IMR-90 (cell line): ENCODE measurements around the gene NSF. TPM values are rescaled to one million over a fixed set of nuclear protein-coding genes. Genes with fewer than 3 reads are reported as not detected.

ENCODE experiments used
- ATAC-seq: fragments of 200-7000 bp; cut with Tn5 transposase; 2 replicates; pipeline ENCODE4 v1.9.1; 2020; ENCODE audit warnings: low read depth, mild to moderate bottlenecking, moderate library complexity
- BruUV-seq: library from RNA; stranded (reverse); fragments of 400-500 nt; replicated peaks from 2 replicates; lab custom pipeline; 2021; lab: Mats Ljungman, UMichigan
- CTCF ChIA-PET: fragments of 300-600 bp; formaldehyde crosslinking; extraction: SDS; loops from one replicate; lab custom pipeline; 2021; ENCODE audit warnings: antibody characterized with exemption; lab: Yijun Ruan, JAX
- POLR2A ChIA-PET: fragments of 300-600 bp; sonication (Branson Sonifier 250); formaldehyde crosslinking; loops from one replicate; lab custom pipeline; 2022; ENCODE audit warnings: antibody characterized with exemption; ENCODE audit not compliant: unreplicated experiment; lab: Charles Lee
- DNase-seq: peaks from one replicate; pipeline ENCODE4 v3.0.0; 2013
- H2AFZ ChIP-seq: replicated peaks from 2 replicates; pipeline ENCODE3; 2013; ENCODE audit warnings: low read length, mild to moderate bottlenecking; ENCODE audit not compliant: poor library complexity
- H2AK5ac ChIP-seq: 2 replicates; pipeline ENCODE4 v1.6.1; 2013; ENCODE audit warnings: low read depth, low read length, inconsistent platforms
- H2AK9ac ChIP-seq: replicated peaks from 2 replicates; pipeline ENCODE3; 2013; ENCODE audit warnings: mild to moderate bottlenecking, low read depth, low read length, moderate library complexity; ENCODE audit not compliant: poor library complexity
- H2BK120ac ChIP-seq: 2 replicates; pipeline ENCODE4 v1.6.1; 2013; ENCODE audit warnings: low read depth, low read length, inconsistent platforms
- H2BK15ac ChIP-seq: 3 replicates; pipeline ENCODE4 v1.6.1; 2013; ENCODE audit warnings: low read depth, low read length, inconsistent platforms
- H2BK20ac ChIP-seq: 2 replicates; pipeline ENCODE4 v1.6.1; 2013; ENCODE audit warnings: low read depth, mild to moderate bottlenecking, inconsistent platforms, low read length, moderate library complexity
- H2BK5ac ChIP-seq: 2 replicates; pipeline ENCODE4 v1.6.1; 2013; ENCODE audit warnings: mild to moderate bottlenecking, low read depth, low read length, inconsistent platforms; ENCODE audit not compliant: poor library complexity, severe bottlenecking
- H3K14ac ChIP-seq: replicated peaks from 2 replicates; pipeline ENCODE4 v1.6.1; 2013; ENCODE audit warnings: low read depth, low read length, inconsistent platforms
- H3K18ac ChIP-seq: 2 replicates; pipeline ENCODE4 v1.6.1; 2013; ENCODE audit warnings: low read depth, low read length, control low read depth
- H3K23ac ChIP-seq: 2 replicates; pipeline ENCODE4 v1.6.1; 2013; ENCODE audit warnings: low read depth, low read length, inconsistent platforms
- H3K27ac ChIP-seq: 2 replicates; pipeline ENCODE4 v1.5.1; 2013; ENCODE audit warnings: mild to moderate bottlenecking, control low read depth, low read length; ENCODE audit not compliant: insufficient read depth
- H3K27me3 ChIP-seq: 2 replicates; pipeline ENCODE4 v1.6.1; 2013; ENCODE audit warnings: low read length; ENCODE audit not compliant: control insufficient read depth, insufficient read depth
- H3K36me3 ChIP-seq: 2 replicates; pipeline ENCODE4 v1.6.1; 2013; ENCODE audit warnings: low read length, mixed read lengths; ENCODE audit not compliant: control insufficient read depth, insufficient read depth
- H3K4ac ChIP-seq: 2 replicates; pipeline ENCODE4 v1.6.1; 2013; ENCODE audit warnings: low read depth, low read length, inconsistent platforms
- H3K4me1 ChIP-seq: 2 replicates; pipeline ENCODE4 v1.6.1; 2013; ENCODE audit warnings: low read length, mixed read lengths; ENCODE audit not compliant: control insufficient read depth, insufficient read depth
- H3K4me2 ChIP-seq: 2 replicates; pipeline ENCODE4 v1.6.1; 2013; ENCODE audit warnings: low read depth, mild to moderate bottlenecking, control low read depth, low read length, moderate library complexity
- H3K4me3 ChIP-seq: 2 replicates; pipeline ENCODE4 v1.5.1; 2013; ENCODE audit warnings: low read depth, mild to moderate bottlenecking, control low read depth, low read length, moderate library complexity; ENCODE audit not compliant: insufficient read depth
- H3K56ac ChIP-seq: 2 replicates; pipeline ENCODE4 v1.6.1; 2013; ENCODE audit warnings: low read length, inconsistent platforms; ENCODE audit not compliant: insufficient read depth; ENCODE audit errors: extremely low read depth
- H3K79me1 ChIP-seq, 2 experiments: 2 replicates each; pipeline ENCODE4 v1.6.1; 2013; ENCODE audit warnings: low read length in 2 of 2, inconsistent platforms in 1 of 2, low read depth in 1 of 2
- H3K9ac ChIP-seq: 2 replicates; pipeline ENCODE4 v1.6.1; 2013; ENCODE audit warnings: low read depth, low read length, control low read depth
- H3K9me1 ChIP-seq: 2 replicates; pipeline ENCODE4 v1.6.1; 2013; ENCODE audit warnings: low read length, inconsistent platforms; ENCODE audit not compliant: insufficient read depth
- H3K9me3 ChIP-seq: 2 replicates; pipeline ENCODE4 v1.6.1; 2013; ENCODE audit warnings: low read length; ENCODE audit not compliant: control insufficient read depth, insufficient read depth
- H4K20me1 ChIP-seq: 2 replicates; pipeline ENCODE4 v1.6.1; 2013; ENCODE audit warnings: low read length, inconsistent platforms; ENCODE audit not compliant: insufficient read depth
- H4K5ac ChIP-seq: 2 replicates; pipeline ENCODE4 v1.6.1; 2013; ENCODE audit warnings: mild to moderate bottlenecking, low read depth, low read length, control low read depth
- H4K8ac ChIP-seq, 2 experiments: 2 replicates each; pipeline ENCODE4 v1.6.1; 2013; ENCODE audit warnings: low read depth in 2 of 2, low read length in 2 of 2, control low read depth in 1 of 2, inconsistent platforms in 1 of 2
- H4K91ac ChIP-seq: 2 replicates; pipeline ENCODE4 v1.6.1; 2013; ENCODE audit warnings: low read depth, low read length, inconsistent platforms; ENCODE audit not compliant: insufficient read depth
- BHLHE40 ChIP-seq: fragments of 150-350 bp; IDR thresholded peaks from 2 replicates; pipeline ENCODE4 v1.6.1; 2016; ENCODE audit warnings: mild to moderate bottlenecking, low read depth, low read length
- CEBPB ChIP-seq: IDR thresholded peaks from 2 replicates; pipeline ENCODE4 v1.6.1; 2012; ENCODE audit warnings: low read depth, low read length, improper control_type of control experiment
- CHD1 ChIP-seq: IDR thresholded peaks from 2 replicates; pipeline ENCODE4 v1.6.1; 2012; ENCODE audit warnings: low read depth, low read length, improper control_type of control experiment
- FOS ChIP-seq: fragments of 150-350 bp; IDR thresholded peaks from 2 replicates; pipeline ENCODE4 v1.6.1; 2016; ENCODE audit warnings: low read depth, low read length
- MAFK ChIP-seq: IDR thresholded peaks from 2 replicates; pipeline ENCODE4 v1.6.1; 2012; ENCODE audit warnings: low read depth, low read length, improper control_type of control experiment
- MAZ ChIP-seq: IDR thresholded peaks from 2 replicates; pipeline ENCODE4 v1.6.1; 2012; ENCODE audit warnings: low read depth, mild to moderate bottlenecking, low read length, improper control_type of control experiment, moderate library complexity, borderline replicate concordance
- NFE2L2 ChIP-seq: fragments of 150-350 bp; IDR thresholded peaks from 2 replicates; pipeline ENCODE4 v1.6.1; 2016; ENCODE audit warnings: low read depth, mild to moderate bottlenecking, low read length
- POLR2A ChIP-seq: IDR thresholded peaks from 2 replicates; pipeline ENCODE4 v1.6.1; 2012; ENCODE audit warnings: mild to moderate bottlenecking, low read depth, low read length
- RAD21 ChIP-seq: IDR thresholded peaks from 2 replicates; pipeline ENCODE4 v1.6.1; 2012; ENCODE audit warnings: low read length, improper control_type of control experiment
- RCOR1 ChIP-seq: IDR thresholded peaks from 2 replicates; pipeline ENCODE4 v1.6.1; 2012; ENCODE audit warnings: mild to moderate bottlenecking, low read length, improper control_type of control experiment; ENCODE audit not compliant: insufficient replicate concordance
- SMC3 ChIP-seq: fragments of 150-350 bp; IDR thresholded peaks from 2 replicates; pipeline ENCODE4 v1.6.1; 2016; ENCODE audit warnings: low read depth, mild to moderate bottlenecking, antibody characterized with exemption, low read length, moderate library complexity
- WGBS, 2 experiments: methylation state at CpG; one replicate each; pipeline versions ENCODE4 v1.1.5 to v1.1.7; 2013; ENCODE audit warnings: missing lambda C conversion rate in 2 of 2; ENCODE audit not compliant: insufficient read length in 1 of 2; ENCODE audit errors: extremely low coverage in 2 of 2; 5-methylcytosine and 5-hydroxymethylcytosine counted together
- dilution Hi-C: fragments of 300-500 bp; cut with HindIII; formaldehyde crosslinking; loops from one replicate; pipeline ENCODE4 v1.14.3; 2018; ENCODE audit warnings: low sequenced_read_pairs; ENCODE audit not compliant: unreplicated experiment
- in situ Hi-C: fragments of 300-500 bp; cut with MboI; formaldehyde crosslinking; loops from 3 replicates; pipeline ENCODE4 v1.14.3; 2019; ENCODE audit warnings: low sequenced_read_pairs, inconsistent platforms, mixed read lengths
- intact Hi-C: fragments of 100-400 bp; cut with micrococcal nuclease; formaldehyde crosslinking; loops from 2 replicates; pipeline ENCODE4 v1.10.0; 2022
- polyA plus RNA-seq, 3 experiments: library from polyadenylated mRNA; depleted of rRNA; stranded (reverse); fragments of >200 nt; gene quantifications; 2 replicates each; pipeline ENCODE4 v1.2.3, GENCODE V29; 2012; ENCODE audit warnings: low replicate concordance in 1 of 3
- total RNA-seq: library from RNA; depleted of rRNA; stranded (reverse); fragments of >200 nt; gene quantifications from 2 replicates; pipeline ENCODE4 v1.2.3, GENCODE V29; 2012
- TF ChIP-seq, protein P1 (sequence below): fragments of 150-350 bp; IDR thresholded peaks from 2 replicates; pipeline ENCODE4 v1.6.1; 2016; ENCODE audit warnings: low read depth, mild to moderate bottlenecking, low read length, moderate library complexity, borderline replicate concordance
- TF ChIP-seq, protein P2 (sequence below): conservative IDR thresholded peaks from 2 replicates; pipeline ENCODE4 v1.5.1; 2012; ENCODE audit warnings: mild to moderate bottlenecking, low read depth, low read length, improper control_type of control experiment
- TF ChIP-seq, protein P3 (sequence below): fragments of 150-350 bp; IDR thresholded peaks from 2 replicates; pipeline ENCODE4 v1.6.1; 2017; ENCODE audit warnings: mild to moderate bottlenecking, antibody characterized with exemption, low read length, low read depth

The NSF gene
- total and polyA plus RNA-seq, 2 of the 4 experiments (the other 2 are of a cell fraction): 38.9 to 110 TPM

DNA sequence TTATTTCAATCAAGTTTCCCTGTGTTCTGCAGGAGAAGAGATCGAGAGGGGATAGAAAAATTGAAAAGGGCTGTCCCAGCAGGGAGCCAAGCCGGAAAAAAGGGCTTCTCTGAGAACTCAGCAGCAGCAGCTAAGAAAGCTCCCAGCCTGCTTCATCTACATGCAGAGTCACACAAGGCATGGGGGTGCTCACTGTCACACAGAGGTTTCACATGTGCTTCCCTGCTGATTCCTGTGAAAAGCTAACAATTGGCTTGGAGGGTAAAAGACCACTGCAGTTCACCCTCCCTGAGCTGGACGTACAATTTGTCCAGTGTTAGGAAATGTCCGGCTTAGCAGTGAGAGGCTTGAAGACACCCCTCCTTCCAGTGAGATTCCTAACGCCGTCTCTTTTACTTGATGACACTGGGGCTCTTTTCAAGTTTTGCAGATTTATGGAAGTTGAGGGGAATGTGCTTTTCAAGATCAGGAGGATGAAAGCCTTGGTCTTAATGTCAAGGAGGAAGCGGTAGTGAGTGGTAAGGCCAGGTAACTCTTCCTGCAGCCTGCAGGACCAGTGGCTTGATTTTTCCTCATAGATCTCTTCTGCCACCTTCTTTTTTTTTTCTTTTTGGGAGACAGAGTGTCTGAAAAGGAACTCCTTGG lies 142.4 kb downstream of the NSF start:
- no peak overlapping the region for H3K27ac ChIP-seq
- CTCF ChIA-PET: interaction anchor here (0.5 to 1.5 kb wide), 2 partner anchors 13 to 42 kb away, joined by 3 to 4 read pairs; no protein-coding TSS in a partner anchor
- no CpG with 5 or more reads among the region's 7 CpGs for WGBS, 2 experiments
- no TSS peak for BruUV-seq
- H3K27me3 ChIP-seq: no peaks in the 10 kb centered on the region
- H2BK120ac ChIP-seq: 0 out of 2 replicates have a peak overlapping the region, but pooled peaks have one; percentile 51
- intact Hi-C loops (no loop called here), in situ Hi-C loops (loop anchor here (25.0 kb wide), 1 partner anchor 1146 kb away; no protein-coding TSS in a partner anchor), dilution Hi-C loops (no loop called here)
- peak overlapping the region; percentile 7 for H2AK9ac ChIP-seq
- H3K79me1 ChIP-seq: no peaks in the 10 kb centered on the region; a peak in 1 of 4 replicates
- no peak for DNase-seq
- POLR2A ChIA-PET: interaction anchor here (0.7 kb wide), 1 partner anchor 15 kb away, joined by 3 read pairs; no protein-coding TSS in a partner anchor
- H2BK20ac ChIP-seq: peak overlapping the region; percentile 31; the same call in 1 of the 2 replicates
- peak overlapping the region; percentile 26 for H2AFZ ChIP-seq
- peak overlapping the region; percentile 70 for H2AK5ac ChIP-seq
- H2BK5ac ChIP-seq: no peak overlapping the region
- peaks cover 3% of the 10 kb centered on the region; the same call in 1 of the 2 replicates for H3K4me1 ChIP-seq
- H4K91ac ChIP-seq: no peak overlapping the region; the same call in 1 of the 2 replicates
- peak overlapping the region; percentile 27; the same call in 1 of the 2 replicates for H3K4ac ChIP-seq
- 0 out of 2 replicates have a peak overlapping the region, but pooled peaks have one; percentile 22 for H3K9ac ChIP-seq
- no peak for ATAC-seq
- H4K8ac ChIP-seq: no peak overlapping the region
- peak overlapping the region; percentile 39; the same call in 1 of the 2 replicates for H3K18ac ChIP-seq
- H3K36me3 ChIP-seq: peaks cover 5% of the 10 kb centered on the region
- peak overlapping the region; percentile 36; the same call in 1 of the 2 replicates for H3K14ac ChIP-seq
- H3K4me2 ChIP-seq: no peak overlapping the region
- H3K23ac ChIP-seq: 0 out of 2 replicates have a peak overlapping the region, but pooled peaks have one; percentile 25
- H4K5ac ChIP-seq: no peak overlapping the region
- H3K4me3 ChIP-seq: no peak overlapping the region
- peak overlapping the region; percentile 88; the same call in 2 of the 3 replicates for H2BK15ac ChIP-seq
- H3K9me3 ChIP-seq: no peaks in the 10 kb centered on the region
- H3K56ac ChIP-seq: no peak overlapping the region
- peaks cover 5% of the 10 kb centered on the region; the same call in 1 of the 2 replicates for H3K9me1 ChIP-seq
- no peaks in the 10 kb centered on the region for H4K20me1 ChIP-seq
- TF ChIP-seq FOS (no peak), SMC3 (no peak), NFE2L2 (no peak), CHD1 (no peak), POLR2A (no peak), RCOR1 (no peak), RAD21 (no peak), MAFK (no peak), MAZ (no peak), CEBPB (no peak), BHLHE40 (no peak)
- TF ChIP-seq, protein P1, sequence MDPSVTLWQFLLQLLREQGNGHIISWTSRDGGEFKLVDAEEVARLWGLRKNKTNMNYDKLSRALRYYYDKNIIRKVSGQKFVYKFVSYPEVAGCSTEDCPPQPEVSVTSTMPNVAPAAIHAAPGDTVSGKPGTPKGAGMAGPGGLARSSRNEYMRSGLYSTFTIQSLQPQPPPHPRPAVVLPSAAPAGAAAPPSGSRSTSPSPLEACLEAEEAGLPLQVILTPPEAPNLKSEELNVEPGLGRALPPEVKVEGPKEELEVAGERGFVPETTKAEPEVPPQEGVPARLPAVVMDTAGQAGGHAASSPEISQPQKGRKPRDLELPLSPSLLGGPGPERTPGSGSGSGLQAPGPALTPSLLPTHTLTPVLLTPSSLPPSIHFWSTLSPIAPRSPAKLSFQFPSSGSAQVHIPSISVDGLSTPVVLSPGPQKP: no peak
- TF ChIP-seq, protein P2, sequence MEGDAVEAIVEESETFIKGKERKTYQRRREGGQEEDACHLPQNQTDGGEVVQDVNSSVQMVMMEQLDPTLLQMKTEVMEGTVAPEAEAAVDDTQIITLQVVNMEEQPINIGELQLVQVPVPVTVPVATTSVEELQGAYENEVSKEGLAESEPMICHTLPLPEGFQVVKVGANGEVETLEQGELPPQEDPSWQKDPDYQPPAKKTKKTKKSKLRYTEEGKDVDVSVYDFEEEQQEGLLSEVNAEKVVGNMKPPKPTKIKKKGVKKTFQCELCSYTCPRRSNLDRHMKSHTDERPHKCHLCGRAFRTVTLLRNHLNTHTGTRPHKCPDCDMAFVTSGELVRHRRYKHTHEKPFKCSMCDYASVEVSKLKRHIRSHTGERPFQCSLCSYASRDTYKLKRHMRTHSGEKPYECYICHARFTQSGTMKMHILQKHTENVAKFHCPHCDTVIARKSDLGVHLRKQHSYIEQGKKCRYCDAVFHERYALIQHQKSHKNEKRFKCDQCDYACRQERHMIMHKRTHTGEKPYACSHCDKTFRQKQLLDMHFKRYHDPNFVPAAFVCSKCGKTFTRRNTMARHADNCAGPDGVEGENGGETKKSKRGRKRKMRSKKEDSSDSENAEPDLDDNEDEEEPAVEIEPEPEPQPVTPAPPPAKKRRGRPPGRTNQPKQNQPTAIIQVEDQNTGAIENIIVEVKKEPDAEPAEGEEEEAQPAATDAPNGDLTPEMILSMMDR: no peak
- TF ChIP-seq, protein P3, sequence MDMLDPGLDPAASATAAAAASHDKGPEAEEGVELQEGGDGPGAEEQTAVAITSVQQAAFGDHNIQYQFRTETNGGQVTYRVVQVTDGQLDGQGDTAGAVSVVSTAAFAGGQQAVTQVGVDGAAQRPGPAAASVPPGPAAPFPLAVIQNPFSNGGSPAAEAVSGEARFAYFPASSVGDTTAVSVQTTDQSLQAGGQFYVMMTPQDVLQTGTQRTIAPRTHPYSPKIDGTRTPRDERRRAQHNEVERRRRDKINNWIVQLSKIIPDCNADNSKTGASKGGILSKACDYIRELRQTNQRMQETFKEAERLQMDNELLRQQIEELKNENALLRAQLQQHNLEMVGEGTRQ: no peak
